ENCODE measurements around the gene CACNA1B.

- TF ChIP-seq CTCF (IDR thresholded peaks at IDR 0.05), result no peak
- no peak for TF ChIP-seq POLR2A (IDR thresholded peaks at IDR 0.05)
- no peak for TF ChIP-seq EP300 (IDR thresholded peaks at IDR 0.05)
- TF ChIP-seq POLR2AphosphoS5 (IDR thresholded peaks at IDR 0.05), result no peak
Observed at GRCh38 chr9:138069731-138070456, 192.3 kb downstream of the CACNA1B start.

Measured in upper lobe of left lung (tissue), 4 donors.